Measurements from ENCODE around the gene NUP93.
"Not testable (repeated sequence)": the region's sequence is repeated elsewhere in the genome, so short reads cannot be mapped to it uniquely, and the experiment has no call there.

NUP93 gene

DNA sequence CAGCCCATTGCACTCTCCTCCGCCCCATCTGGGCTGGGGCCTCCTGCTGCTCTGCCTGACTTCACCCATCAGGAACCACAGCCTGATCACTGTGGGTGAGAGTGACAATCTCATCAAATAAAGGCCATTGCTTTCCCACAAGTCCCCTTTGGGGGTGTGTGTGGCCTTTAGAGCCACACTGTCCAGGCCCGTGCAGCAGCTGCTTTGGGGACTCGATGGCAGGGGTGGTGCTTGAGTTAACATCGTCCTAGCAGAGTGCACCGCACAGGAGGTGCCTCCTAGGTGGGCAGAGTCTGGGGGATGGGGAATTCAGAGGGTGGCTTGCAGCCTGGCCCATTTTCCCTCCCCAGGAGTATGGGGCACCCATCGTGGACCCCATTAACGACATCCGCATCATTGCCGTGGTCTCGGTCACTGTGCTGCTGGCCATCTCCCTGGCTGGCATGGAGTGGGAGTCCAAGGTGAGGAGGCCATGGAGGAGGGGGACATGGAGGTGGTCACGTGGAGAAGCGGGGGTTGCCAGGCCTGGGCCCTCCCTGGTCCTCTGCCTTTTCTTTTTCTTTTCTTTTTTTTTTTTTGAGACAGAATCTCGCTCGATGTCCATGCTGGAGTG is 140.5 kb downstream of the NUP93 start:
- no peak for DNase-seq (ENCODE audit: low spot score)

DNA sequence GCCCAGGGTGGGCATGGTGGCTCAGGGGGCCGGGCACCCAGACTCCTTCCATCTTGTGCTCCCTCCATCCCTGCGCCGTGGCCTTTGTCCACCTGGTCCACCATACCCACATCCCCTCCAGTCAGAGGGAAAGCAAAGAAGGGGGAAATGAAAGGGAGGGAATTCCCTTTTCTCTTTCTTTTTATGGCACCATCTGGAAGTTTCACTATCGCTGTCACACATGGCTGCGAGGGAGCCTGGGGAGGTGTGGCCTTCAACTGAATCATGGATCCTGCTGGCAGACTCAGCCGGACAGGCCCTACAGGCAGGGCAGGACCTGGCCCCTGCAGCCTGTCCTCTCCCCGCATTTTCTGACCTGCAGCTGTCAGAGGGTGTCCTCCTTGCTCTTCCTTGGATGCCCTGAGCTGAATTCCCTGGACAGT is 141.3 kb downstream of the NUP93 start:
- no peak for DNase-seq (ENCODE audit: low spot score)

GRCh38 chr16:56872863-56873391 is 143.0 kb downstream of the NUP93 start:
- DNase-seq (ENCODE audit: low spot score), result no peak

DNA sequence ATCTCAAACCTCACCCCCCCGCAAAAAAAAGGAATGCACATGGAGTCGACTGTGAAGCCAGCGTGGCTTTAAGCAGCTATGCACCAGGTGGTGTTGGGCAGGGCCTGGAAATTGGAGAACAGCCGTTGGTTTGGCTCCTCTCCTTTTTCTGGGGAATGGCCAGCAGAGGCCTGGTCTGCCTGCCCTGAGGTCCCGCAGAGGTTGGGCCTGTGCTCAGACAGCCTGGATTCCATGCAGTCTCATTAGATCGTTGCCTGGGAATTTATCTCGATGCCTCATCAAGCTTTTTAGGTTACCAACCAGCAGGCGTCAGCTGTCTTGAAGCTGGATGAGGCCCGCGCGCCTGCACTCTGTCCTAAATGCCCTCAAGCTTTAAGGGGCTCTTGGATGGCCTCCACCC is 144.9 kb downstream of the NUP93 start:
- no peak for DNase-seq (ENCODE audit: low spot score)

DNA sequence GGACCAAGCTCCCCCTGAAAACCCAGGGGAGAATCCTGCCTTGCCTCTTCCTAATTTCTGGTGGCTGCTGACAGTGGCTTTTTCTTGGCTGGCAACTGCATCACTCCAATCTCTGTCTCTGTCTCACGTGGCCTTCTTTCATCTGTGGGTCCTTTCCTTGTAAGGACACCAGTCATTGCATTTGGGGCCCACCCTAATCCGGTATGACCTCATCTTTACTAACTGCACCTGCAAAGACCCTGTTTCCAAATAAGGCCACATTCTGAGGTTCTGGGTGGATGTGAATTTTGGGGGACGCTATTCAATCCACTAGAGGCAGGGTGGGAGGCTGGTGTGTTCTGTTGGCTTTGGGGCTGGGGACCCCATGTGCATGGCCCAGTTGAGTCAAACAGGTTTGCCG is 146.1 kb downstream of the NUP93 start:
- no peak for DNase-seq (ENCODE audit: low spot score)

DNA sequence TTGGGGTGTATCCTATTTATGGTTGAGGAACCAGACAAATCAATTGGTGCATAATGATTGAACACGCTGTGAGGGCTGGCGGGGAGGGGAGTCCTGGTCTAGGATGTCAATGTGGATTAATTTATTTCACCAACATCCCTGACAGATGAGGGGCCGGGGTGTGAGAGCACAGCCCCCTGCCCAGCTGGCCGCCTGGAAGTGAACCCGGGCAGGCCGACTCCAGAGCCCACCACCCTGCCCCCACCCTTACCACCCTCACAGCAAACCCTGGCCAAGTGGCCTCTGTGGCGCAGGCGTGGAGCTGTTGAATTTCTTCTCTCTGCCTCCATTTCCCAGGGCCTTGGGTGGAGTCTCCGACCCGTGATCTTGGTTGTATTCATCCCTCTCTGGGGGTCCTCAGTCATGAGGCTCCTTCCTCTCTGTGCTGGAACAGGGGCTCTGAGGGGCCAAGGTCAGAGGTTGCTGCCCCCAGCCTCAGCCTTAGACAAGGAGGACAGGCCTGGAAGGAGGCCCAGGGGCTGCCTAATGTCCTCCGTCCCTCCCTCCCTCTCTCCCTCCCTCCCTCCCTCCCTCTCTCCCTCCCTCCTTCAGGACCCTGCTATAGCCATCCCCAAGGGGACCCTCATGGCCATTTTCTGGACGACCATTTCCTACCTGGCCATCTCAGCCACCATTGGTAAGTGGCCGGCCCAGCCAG is 147.7 kb downstream of the NUP93 start:
- no peak for DNase-seq (ENCODE audit: low spot score)

DNA sequence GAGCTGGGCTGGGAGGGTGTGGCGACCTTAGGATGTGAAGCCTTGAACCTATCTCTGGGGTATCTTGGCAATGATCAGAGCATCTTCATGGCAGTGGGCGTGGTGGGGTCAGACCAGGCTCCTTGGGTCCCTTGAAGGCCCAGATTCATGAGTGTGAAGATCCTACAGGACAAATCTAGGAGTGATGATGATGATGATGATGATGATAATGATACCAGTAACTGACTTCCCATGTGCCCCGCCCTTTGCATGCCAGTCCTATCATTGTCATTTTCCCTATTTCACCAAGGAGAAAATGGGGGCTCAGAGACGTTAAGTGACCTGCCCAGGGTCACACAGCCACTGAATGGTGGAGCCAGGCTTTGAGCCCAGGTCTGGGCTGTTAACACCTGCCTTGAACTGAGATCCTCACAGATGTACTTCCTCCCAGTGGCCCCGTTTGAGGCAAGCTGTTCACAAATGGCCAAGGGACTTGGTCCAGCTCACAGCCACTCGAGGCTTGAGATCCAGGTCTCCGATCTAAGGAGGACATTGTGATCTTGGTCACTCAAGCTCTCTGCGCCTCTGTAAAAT is 148.4 kb downstream of the NUP93 start:
- DNase-seq (ENCODE audit: low spot score), result no peak

GRCh38 chr16:56879276-56879675 is 149.3 kb downstream of the NUP93 start:
- no peak for DNase-seq (ENCODE audit: low spot score)

- DNase-seq (ENCODE audit: low spot score), result no peak
Measured at GRCh38 chr16:56880176-56880575, 150.2 kb downstream of the NUP93 start.

- no peak for DNase-seq (ENCODE audit: low spot score)
Measured at GRCh38 chr16:56880685-56881084, 150.8 kb downstream of the NUP93 start.

- DNase-seq (ENCODE audit: low spot score), result no peak
Measured at GRCh38 chr16:56882077-56882800, 152.3 kb downstream of the NUP93 start.

- no peak for DNase-seq (ENCODE audit: low spot score)
Measured at GRCh38 chr16:56883586-56883985, 153.7 kb downstream of the NUP93 start.

GRCh38 chr16:56884026-56884582 is 154.2 kb downstream of the NUP93 start:
- DNase-seq (ENCODE audit: low spot score), result no peak

DNA sequence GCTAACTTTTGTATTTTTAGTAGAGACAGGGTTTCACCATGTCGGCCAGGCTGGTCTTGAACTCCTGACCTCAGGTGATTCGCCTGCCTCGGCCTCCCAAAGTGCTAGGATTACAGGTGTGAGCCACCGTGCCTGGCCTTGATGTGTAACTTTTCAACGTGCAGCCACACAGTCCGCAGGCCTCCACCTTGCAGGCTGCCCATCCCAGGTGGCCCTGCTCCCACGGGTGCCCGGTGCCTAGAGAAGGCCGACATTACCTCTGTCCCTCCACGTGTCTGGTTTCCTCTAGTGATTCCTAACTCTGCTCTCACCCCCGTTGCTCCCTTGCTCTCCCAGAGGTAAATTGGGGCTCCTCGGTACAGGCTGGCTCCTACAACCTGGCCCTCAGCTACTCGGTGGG is 155.0 kb downstream of the NUP93 start:
- not testable (repeated sequence) for DNase-seq (ENCODE audit: low spot score)

DNA sequence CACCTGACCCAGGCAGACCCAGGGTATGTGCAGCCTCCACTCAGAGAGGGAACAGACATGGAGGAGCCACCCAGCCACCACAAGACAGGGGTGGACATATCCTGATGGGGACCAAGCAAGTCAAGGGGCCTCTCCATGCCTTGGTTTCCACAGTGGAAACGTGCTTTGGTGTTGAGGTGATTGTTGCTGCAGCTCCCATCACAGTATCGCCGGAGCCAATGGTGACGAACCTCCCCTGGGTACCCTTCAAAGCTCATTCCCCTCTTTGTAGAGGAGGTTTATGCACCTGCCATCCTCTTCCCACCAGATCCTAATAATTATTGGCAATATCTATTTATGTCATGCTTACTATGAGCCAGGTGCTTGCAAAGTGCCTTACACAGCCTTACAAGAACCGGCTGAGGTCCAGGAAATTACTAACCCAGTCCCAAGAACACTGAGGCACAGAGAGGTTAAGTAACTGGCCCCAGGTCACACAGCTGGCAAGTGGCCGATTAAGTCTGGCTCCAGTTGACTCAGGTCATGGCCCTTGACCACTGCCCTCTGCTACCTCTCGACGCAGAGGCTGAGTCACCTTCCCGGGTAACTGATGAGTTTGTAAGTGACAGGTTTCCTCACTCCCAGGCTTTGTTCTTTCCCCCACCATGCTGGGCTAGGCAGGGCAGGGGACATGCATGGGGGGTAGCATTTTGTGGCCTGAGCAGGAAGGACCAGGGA is 155.7 kb downstream of the NUP93 start:
- DNase-seq (ENCODE audit: low spot score), result no peak

- DNase-seq (ENCODE audit: low spot score), result no peak
Measured at GRCh38 chr16:56886296-56886695, 156.4 kb downstream of the NUP93 start.

DNA sequence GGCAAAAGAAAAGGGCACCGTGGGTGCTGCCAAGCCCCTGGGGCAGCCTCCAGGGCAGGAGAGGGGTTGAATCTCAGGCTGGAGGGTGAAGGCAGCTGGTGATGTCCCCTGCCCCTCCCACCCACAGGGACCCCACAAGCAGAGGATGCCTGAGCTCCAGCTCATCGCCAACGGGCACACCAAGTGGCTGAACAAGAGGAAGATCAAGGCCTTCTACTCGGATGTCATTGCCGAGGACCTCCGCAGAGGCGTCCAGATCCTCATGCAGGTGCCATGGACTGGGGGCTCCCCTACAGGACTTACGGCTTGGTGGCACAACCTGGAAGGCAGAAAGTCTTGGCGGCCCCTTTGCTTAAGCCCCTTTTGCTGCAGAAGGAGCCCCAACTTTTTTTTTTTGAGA is 156.9 kb downstream of the NUP93 start:
- DNase-seq (ENCODE audit: low spot score), result no peak

- DNase-seq (ENCODE audit: low spot score), result no peak
Measured at GRCh38 chr16:56888806-56889205, 158.9 kb downstream of the NUP93 start.

- no peak for DNase-seq (ENCODE audit: low spot score)
Measured at GRCh38 chr16:56889206-56889605, 159.3 kb downstream of the NUP93 start.

GRCh38 chr16:56891685-56892084 is 161.8 kb downstream of the NUP93 start:
- DNase-seq (ENCODE audit: low spot score), result no peak

GRCh38 chr16:56892705-56893104 is 162.8 kb downstream of the NUP93 start:
- DNase-seq (ENCODE audit: low spot score), result no peak
